IMR-90 (cell line): ENCODE results near the gene PBXIP1. TPM values are rescaled to one million over a fixed set of nuclear protein-coding genes. Genes with fewer than 3 reads are reported as not detected.

Source experiments
- ATAC-seq: fragments of 200-7000 bp; cut with Tn5 transposase; 2 replicates; pipeline ENCODE4 v1.9.1; 2020; ENCODE audit warnings: low read depth, mild to moderate bottlenecking, moderate library complexity
- BruUV-seq: library from RNA; stranded (reverse); fragments of 400-500 nt; replicated peaks from 2 replicates; lab custom pipeline; 2021; lab: Mats Ljungman, UMichigan
- CTCF ChIA-PET: fragments of 300-600 bp; formaldehyde crosslinking; extraction: SDS; loops from one replicate; lab custom pipeline; 2021; ENCODE audit warnings: antibody characterized with exemption; lab: Yijun Ruan, JAX
- POLR2A ChIA-PET: fragments of 300-600 bp; sonication (Branson Sonifier 250); formaldehyde crosslinking; loops from one replicate; lab custom pipeline; 2022; ENCODE audit warnings: antibody characterized with exemption; ENCODE audit not compliant: unreplicated experiment; lab: Charles Lee
- DNase-seq: peaks from one replicate; pipeline ENCODE4 v3.0.0; 2013
- H2AFZ ChIP-seq: replicated peaks from 2 replicates; pipeline ENCODE3; 2013; ENCODE audit warnings: low read length, mild to moderate bottlenecking; ENCODE audit not compliant: poor library complexity
- H2AK5ac ChIP-seq: 2 replicates; pipeline ENCODE4 v1.6.1; 2013; ENCODE audit warnings: low read depth, low read length, inconsistent platforms
- H2AK9ac ChIP-seq: replicated peaks from 2 replicates; pipeline ENCODE3; 2013; ENCODE audit warnings: mild to moderate bottlenecking, low read depth, low read length, moderate library complexity; ENCODE audit not compliant: poor library complexity
- H2BK120ac ChIP-seq: 2 replicates; pipeline ENCODE4 v1.6.1; 2013; ENCODE audit warnings: low read depth, low read length, inconsistent platforms
- H2BK15ac ChIP-seq: 3 replicates; pipeline ENCODE4 v1.6.1; 2013; ENCODE audit warnings: low read depth, low read length, inconsistent platforms
- H2BK20ac ChIP-seq: 2 replicates; pipeline ENCODE4 v1.6.1; 2013; ENCODE audit warnings: low read depth, mild to moderate bottlenecking, inconsistent platforms, low read length, moderate library complexity
- H2BK5ac ChIP-seq: 2 replicates; pipeline ENCODE4 v1.6.1; 2013; ENCODE audit warnings: mild to moderate bottlenecking, low read depth, low read length, inconsistent platforms; ENCODE audit not compliant: poor library complexity, severe bottlenecking
- H3K14ac ChIP-seq: replicated peaks from 2 replicates; pipeline ENCODE4 v1.6.1; 2013; ENCODE audit warnings: low read depth, low read length, inconsistent platforms
- H3K18ac ChIP-seq: 2 replicates; pipeline ENCODE4 v1.6.1; 2013; ENCODE audit warnings: low read depth, low read length, control low read depth
- H3K23ac ChIP-seq: 2 replicates; pipeline ENCODE4 v1.6.1; 2013; ENCODE audit warnings: low read depth, low read length, inconsistent platforms
- H3K27ac ChIP-seq: 2 replicates; pipeline ENCODE4 v1.5.1; 2013; ENCODE audit warnings: mild to moderate bottlenecking, control low read depth, low read length; ENCODE audit not compliant: insufficient read depth
- H3K27me3 ChIP-seq: 2 replicates; pipeline ENCODE4 v1.6.1; 2013; ENCODE audit warnings: low read length; ENCODE audit not compliant: control insufficient read depth, insufficient read depth
- H3K36me3 ChIP-seq: 2 replicates; pipeline ENCODE4 v1.6.1; 2013; ENCODE audit warnings: low read length, mixed read lengths; ENCODE audit not compliant: control insufficient read depth, insufficient read depth
- H3K4ac ChIP-seq: 2 replicates; pipeline ENCODE4 v1.6.1; 2013; ENCODE audit warnings: low read depth, low read length, inconsistent platforms
- H3K4me1 ChIP-seq: 2 replicates; pipeline ENCODE4 v1.6.1; 2013; ENCODE audit warnings: low read length, mixed read lengths; ENCODE audit not compliant: control insufficient read depth, insufficient read depth
- H3K4me2 ChIP-seq: 2 replicates; pipeline ENCODE4 v1.6.1; 2013; ENCODE audit warnings: low read depth, mild to moderate bottlenecking, control low read depth, low read length, moderate library complexity
- H3K4me3 ChIP-seq: 2 replicates; pipeline ENCODE4 v1.5.1; 2013; ENCODE audit warnings: low read depth, mild to moderate bottlenecking, control low read depth, low read length, moderate library complexity; ENCODE audit not compliant: insufficient read depth
- H3K56ac ChIP-seq: 2 replicates; pipeline ENCODE4 v1.6.1; 2013; ENCODE audit warnings: low read length, inconsistent platforms; ENCODE audit not compliant: insufficient read depth; ENCODE audit errors: extremely low read depth
- H3K79me1 ChIP-seq, 2 experiments: 2 replicates each; pipeline ENCODE4 v1.6.1; 2013; ENCODE audit warnings: low read length in 2 of 2, inconsistent platforms in 1 of 2, low read depth in 1 of 2
- H3K9ac ChIP-seq: 2 replicates; pipeline ENCODE4 v1.6.1; 2013; ENCODE audit warnings: low read depth, low read length, control low read depth
- H3K9me1 ChIP-seq: 2 replicates; pipeline ENCODE4 v1.6.1; 2013; ENCODE audit warnings: low read length, inconsistent platforms; ENCODE audit not compliant: insufficient read depth
- H3K9me3 ChIP-seq: 2 replicates; pipeline ENCODE4 v1.6.1; 2013; ENCODE audit warnings: low read length; ENCODE audit not compliant: control insufficient read depth, insufficient read depth
- H4K20me1 ChIP-seq: 2 replicates; pipeline ENCODE4 v1.6.1; 2013; ENCODE audit warnings: low read length, inconsistent platforms; ENCODE audit not compliant: insufficient read depth
- H4K5ac ChIP-seq: 2 replicates; pipeline ENCODE4 v1.6.1; 2013; ENCODE audit warnings: mild to moderate bottlenecking, low read depth, low read length, control low read depth
- H4K8ac ChIP-seq, 2 experiments: 2 replicates each; pipeline ENCODE4 v1.6.1; 2013; ENCODE audit warnings: low read depth in 2 of 2, low read length in 2 of 2, control low read depth in 1 of 2, inconsistent platforms in 1 of 2
- H4K91ac ChIP-seq: 2 replicates; pipeline ENCODE4 v1.6.1; 2013; ENCODE audit warnings: low read depth, low read length, inconsistent platforms; ENCODE audit not compliant: insufficient read depth
- BHLHE40 ChIP-seq: fragments of 150-350 bp; IDR thresholded peaks from 2 replicates; pipeline ENCODE4 v1.6.1; 2016; ENCODE audit warnings: mild to moderate bottlenecking, low read depth, low read length
- CEBPB ChIP-seq: IDR thresholded peaks from 2 replicates; pipeline ENCODE4 v1.6.1; 2012; ENCODE audit warnings: low read depth, low read length, improper control_type of control experiment
- CHD1 ChIP-seq: IDR thresholded peaks from 2 replicates; pipeline ENCODE4 v1.6.1; 2012; ENCODE audit warnings: low read depth, low read length, improper control_type of control experiment
- CTCF ChIP-seq: conservative IDR thresholded peaks from 2 replicates; pipeline ENCODE4 v1.5.1; 2012; ENCODE audit warnings: mild to moderate bottlenecking, low read depth, low read length, improper control_type of control experiment
- FOS ChIP-seq: fragments of 150-350 bp; IDR thresholded peaks from 2 replicates; pipeline ENCODE4 v1.6.1; 2016; ENCODE audit warnings: low read depth, low read length
- MAFK ChIP-seq: IDR thresholded peaks from 2 replicates; pipeline ENCODE4 v1.6.1; 2012; ENCODE audit warnings: low read depth, low read length, improper control_type of control experiment
- MAZ ChIP-seq: IDR thresholded peaks from 2 replicates; pipeline ENCODE4 v1.6.1; 2012; ENCODE audit warnings: low read depth, mild to moderate bottlenecking, low read length, improper control_type of control experiment, moderate library complexity, borderline replicate concordance
- NFE2L2 ChIP-seq: fragments of 150-350 bp; IDR thresholded peaks from 2 replicates; pipeline ENCODE4 v1.6.1; 2016; ENCODE audit warnings: low read depth, mild to moderate bottlenecking, low read length
- POLR2A ChIP-seq: IDR thresholded peaks from 2 replicates; pipeline ENCODE4 v1.6.1; 2012; ENCODE audit warnings: mild to moderate bottlenecking, low read depth, low read length
- RAD21 ChIP-seq: IDR thresholded peaks from 2 replicates; pipeline ENCODE4 v1.6.1; 2012; ENCODE audit warnings: low read length, improper control_type of control experiment
- RCOR1 ChIP-seq: IDR thresholded peaks from 2 replicates; pipeline ENCODE4 v1.6.1; 2012; ENCODE audit warnings: mild to moderate bottlenecking, low read length, improper control_type of control experiment; ENCODE audit not compliant: insufficient replicate concordance
- RFX5 ChIP-seq: IDR thresholded peaks from 2 replicates; pipeline ENCODE4 v1.8.0; 2012; ENCODE audit warnings: low read depth, mild to moderate bottlenecking, low read length, moderate library complexity
- USF2 ChIP-seq: fragments of 150-350 bp; IDR thresholded peaks from 2 replicates; pipeline ENCODE4 v1.6.1; 2017; ENCODE audit warnings: mild to moderate bottlenecking, antibody characterized with exemption, low read length, low read depth
- WGBS, 2 experiments: methylation state at CpG; one replicate each; pipeline versions ENCODE4 v1.1.5 to v1.1.7; 2013; ENCODE audit warnings: missing lambda C conversion rate in 2 of 2; ENCODE audit not compliant: insufficient read length in 1 of 2; ENCODE audit errors: extremely low coverage in 2 of 2; 5-methylcytosine and 5-hydroxymethylcytosine counted together
- dilution Hi-C: fragments of 300-500 bp; cut with HindIII; formaldehyde crosslinking; loops from one replicate; pipeline ENCODE4 v1.14.3; 2018; ENCODE audit warnings: low sequenced_read_pairs; ENCODE audit not compliant: unreplicated experiment
- in situ Hi-C: fragments of 300-500 bp; cut with MboI; formaldehyde crosslinking; loops from 3 replicates; pipeline ENCODE4 v1.14.3; 2019; ENCODE audit warnings: low sequenced_read_pairs, inconsistent platforms, mixed read lengths
- intact Hi-C: fragments of 100-400 bp; cut with micrococcal nuclease; formaldehyde crosslinking; loops from 2 replicates; pipeline ENCODE4 v1.10.0; 2022
- polyA plus RNA-seq, 3 experiments: library from polyadenylated mRNA; depleted of rRNA; stranded (reverse); fragments of >200 nt; gene quantifications; 2 replicates each; pipeline ENCODE4 v1.2.3, GENCODE V29; 2012; ENCODE audit warnings: low replicate concordance in 1 of 3
- total RNA-seq: library from RNA; depleted of rRNA; stranded (reverse); fragments of >200 nt; gene quantifications from 2 replicates; pipeline ENCODE4 v1.2.3, GENCODE V29; 2012

PBXIP1 gene
- total and polyA plus RNA-seq, 2 of the 4 experiments (the other 2 are of a cell fraction) = 28.3 to 44.2 TPM

- 0% methylated on average over 13 of the region's 36 CpGs; no CpG with 5 or more reads in 1 of the 2 experiments for WGBS, 2 experiments
- Histone ChIP-seq H3K4me3 (peak overlapping the region; percentile 63), H4K20me1 (no peaks in the 10 kb centered on the region), H3K56ac (peak overlapping the region; percentile 99), H3K4ac (peak overlapping the region; percentile 90), H2BK15ac (peak overlapping the region; percentile 67; the same call in 2 of the 3 replicates), H2BK5ac (peak overlapping the region; percentile 98), H3K4me1 (peaks cover 2% of the 10 kb centered on the region), H3K79me1 (peaks cover 0 to 14% of the 10 kb centered on the region in 2 experiments; a peak in 2 of 4 replicates), H3K18ac (peak overlapping the region; percentile 80), H2BK20ac (peak overlapping the region; percentile 95), H3K9me1 (peaks cover 11% of the 10 kb centered on the region; the same call in 1 of the 2 replicates), H3K27me3 (no peaks in the 10 kb centered on the region), H3K23ac (peak overlapping the region; percentile 43), H2AFZ (peak overlapping the region; percentile 99), H2AK9ac (peak overlapping the region; percentile 47), H4K5ac (peak overlapping the region; percentile 56), H4K91ac (peak overlapping the region; percentile 95), H4K8ac (peak overlapping the region; percentile 71 to 93), H3K14ac (peak overlapping the region; percentile 93), H2BK120ac (peak overlapping the region; percentile 97), H2AK5ac (no peak overlapping the region; the same call in 1 of the 2 replicates), H3K27ac (peak overlapping the region; percentile 94), H3K9ac (peak overlapping the region; percentile 96), H3K36me3 (no peaks in the 10 kb centered on the region), H3K4me2 (peak overlapping the region; percentile 81), H3K9me3 (no peaks in the 10 kb centered on the region)
- no peak for TF ChIP-seq MAFK
- peak; percentile 13; the same call in 1 of the 2 replicates for TF ChIP-seq CTCF
- TF ChIP-seq RCOR1 = no peak
- peak; percentile 37; the same call in 1 of the 2 replicates for TF ChIP-seq RFX5
- TF ChIP-seq POLR2A = peak; percentile 66; the same call in 1 of the 2 replicates
- no peak for TF ChIP-seq RAD21
- TF ChIP-seq CEBPB = 0 out of 2 replicates have a peak, but pooled peaks have one; percentile 4
- peak; percentile 82 for TF ChIP-seq MAZ
- TF ChIP-seq NFE2L2 = peak; percentile 3; the same call in 1 of the 2 replicates
- peak; percentile 98; the same call in 1 of the 2 replicates for TF ChIP-seq CHD1
- peak; percentile 97 for TF ChIP-seq BHLHE40
- TF ChIP-seq FOS = 0 out of 2 replicates have a peak, but pooled peaks have one; percentile 43
- TF ChIP-seq USF2 = peak; percentile 24; the same call in 1 of the 2 replicates
- ATAC-seq (peak; percentile 85), DNase-seq (peak; percentile 97)
- dilution Hi-C loops (no loop called here), in situ Hi-C loops (no loop called here), intact Hi-C loops (loop anchor here (1.0 to 2.0 kb wide), 2 partner anchors 63 to 378 kb away; no protein-coding TSS in a partner anchor)
- ChIA-PET POLR2A (interaction anchor here (1.0 kb wide), 1 partner anchor 19 kb away, joined by 4 read pairs; the partner anchor contains the start of gene PBXIP1), CTCF (interaction anchor here (1.0 kb wide), 1 partner anchor 19 kb away, joined by 3 read pairs; the partner anchor contains the start of gene PBXIP1)
- BruUV-seq = no TSS peak
These were observed 18.6 kb downstream of the PBXIP1 start for GRCh38 chr1:154937085-154937987.
